ENCODE measurements around the gene PCSK4. TPM values are rescaled to one million over a fixed set of nuclear protein-coding genes. Genes with fewer than 3 reads are reported as not detected.

The PCSK4 gene
- total RNA-seq, 6 donors from 2014 or later, result 2.7 to 47.1 (median 6.8) TPM

DNA sequence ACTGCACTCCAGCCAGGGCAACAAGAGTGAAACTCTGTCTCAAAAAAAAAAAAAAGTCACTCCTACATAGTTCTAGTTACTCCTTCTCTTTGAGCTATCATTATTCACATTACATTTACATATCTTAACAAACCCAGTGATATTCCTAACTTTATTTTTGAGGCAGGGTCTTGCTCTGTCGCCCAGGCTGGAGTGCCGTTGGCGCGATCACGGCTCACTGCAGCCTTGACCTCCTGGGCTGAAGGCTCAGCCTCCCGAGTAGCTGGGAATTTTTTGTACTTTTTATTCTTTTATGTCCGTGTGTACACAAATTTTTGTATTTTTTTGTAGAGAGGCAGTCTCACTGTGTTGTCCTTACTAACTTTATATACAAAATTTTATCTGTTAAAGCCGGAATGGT, 52.5 kb downstream of the PCSK4 start:
- TF ChIP-seq POLR2AphosphoS5 (IDR thresholded peaks at IDR 0.05), result no peak
- DNase-seq, result peak in 1 of 2 donors; percentile 53
- peaks cover 36 to 64% (median 55%) of the 10 kb centered on the region in 4 donors for H3K36me3 ChIP-seq
- H3K27me3 ChIP-seq, result no peaks in the 10 kb centered on the region
- no peaks in the 10 kb centered on the region for H3K9me3 ChIP-seq
- peak overlapping the region in 3 of 4 donors; percentile 65 to 88 (median 76) for H3K4me3 ChIP-seq
- H3K4me1 ChIP-seq, result peaks cover 16 to 29% (median 22%) of the 10 kb centered on the region in 4 donors
- WGBS, 2 donors, result 55 to 66% methylated on average over 8 of the region's 8 CpGs
- ATAC-seq (ENCODE audit: low FRiP score in 2 of 2), result no peak
- H3K27ac ChIP-seq, result peak overlapping the region in 1 of 4 donors; percentile 95

DNA sequence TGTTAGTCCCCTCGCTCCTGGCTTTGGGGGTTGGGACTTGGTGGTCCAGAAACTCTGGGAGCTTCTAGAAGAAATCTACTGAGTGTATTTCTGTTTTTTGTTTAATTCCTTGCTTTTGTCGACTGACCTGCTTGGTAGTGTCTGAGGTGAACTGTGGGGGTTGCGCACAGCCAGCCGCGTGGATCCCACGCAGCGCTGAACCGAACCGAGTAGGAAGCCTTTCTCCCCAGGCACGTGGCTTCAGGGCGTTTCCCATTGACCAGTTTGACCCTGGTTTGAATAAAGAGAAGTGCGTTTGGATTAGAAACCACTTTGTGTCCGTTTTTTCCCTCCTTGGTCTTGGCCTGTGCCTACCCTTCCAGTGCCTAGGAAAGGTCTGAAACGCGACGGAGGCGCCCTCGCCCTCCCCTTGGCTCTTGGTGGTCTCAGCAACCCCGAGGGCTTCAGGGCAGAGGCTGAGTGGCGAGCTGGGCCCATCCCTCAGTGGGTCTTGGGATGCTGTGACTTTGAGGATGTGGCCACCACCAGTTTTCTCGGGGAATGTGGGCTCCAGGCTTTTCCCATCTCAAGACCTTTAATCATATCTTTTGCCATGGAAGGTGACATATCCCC, 54.7 kb downstream of the PCSK4 start:
- 87 to 92% methylated on average over 21 of the region's 21 CpGs for WGBS, 2 donors
- ATAC-seq (ENCODE audit: low FRiP score in 2 of 2) (no peak), DNase-seq (peak in 1 of 2 donors; percentile 65)
- peaks cover 16 to 23% (median 21%) of the 10 kb centered on the region in 4 donors for H3K4me1 ChIP-seq
- H3K4me3 ChIP-seq, result no peak overlapping the region
- no peaks in the 10 kb centered on the region for H3K27me3 ChIP-seq
- no peaks in the 10 kb centered on the region for H3K9me3 ChIP-seq
- no peak for TF ChIP-seq POLR2AphosphoS5 (IDR thresholded peaks at IDR 0.05)
- H3K36me3 ChIP-seq, result peaks cover 31 to 64% (median 56%) of the 10 kb centered on the region in 4 donors
- H3K27ac ChIP-seq, result no peak overlapping the region

DNA sequence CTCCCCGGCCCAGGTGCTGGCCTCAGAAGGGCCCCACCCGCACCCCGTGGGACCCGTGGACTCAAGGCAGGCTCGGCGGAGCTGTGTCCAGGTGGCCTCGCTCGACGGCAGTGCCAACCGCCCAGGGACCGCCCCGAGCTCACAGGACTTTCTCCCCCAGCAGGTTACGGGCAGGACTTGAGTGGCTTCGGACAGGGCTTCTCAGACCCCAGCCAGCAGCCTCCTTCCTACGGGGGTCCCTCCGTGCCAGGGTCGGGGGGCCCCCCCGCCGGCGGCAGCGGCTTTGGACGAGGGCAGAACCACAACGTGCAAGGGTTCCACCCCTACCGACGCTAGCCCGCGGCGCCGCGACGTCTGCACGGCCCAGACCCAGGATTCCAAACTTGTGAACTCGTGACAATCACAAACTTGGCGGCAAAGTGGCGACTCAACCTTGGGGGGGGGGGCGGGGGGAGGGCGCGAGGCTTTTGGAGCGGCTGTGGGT, 55.5 kb downstream of the PCSK4 start:
- H3K27ac ChIP-seq, result no peak overlapping the region
- DNase-seq (peak in 1 of 2 donors; percentile 88), ATAC-seq (ENCODE audit: low FRiP score in 2 of 2) (no peak)
- H3K27me3 ChIP-seq, result no peaks in the 10 kb centered on the region
- H3K36me3 ChIP-seq, result peaks cover 31 to 64% (median 55%) of the 10 kb centered on the region in 4 donors
- no peak overlapping the region for H3K4me3 ChIP-seq
- H3K9me3 ChIP-seq, result no peaks in the 10 kb centered on the region
- peaks cover 11 to 14% (median 13%) of the 10 kb centered on the region in 4 donors for H3K4me1 ChIP-seq
- 88 to 92% methylated on average over 26 to 31 of the region's 39 CpGs for WGBS, 2 donors
- TF ChIP-seq POLR2A (IDR thresholded peaks at IDR 0.05), result no peak
- TF ChIP-seq, protein P1, sequence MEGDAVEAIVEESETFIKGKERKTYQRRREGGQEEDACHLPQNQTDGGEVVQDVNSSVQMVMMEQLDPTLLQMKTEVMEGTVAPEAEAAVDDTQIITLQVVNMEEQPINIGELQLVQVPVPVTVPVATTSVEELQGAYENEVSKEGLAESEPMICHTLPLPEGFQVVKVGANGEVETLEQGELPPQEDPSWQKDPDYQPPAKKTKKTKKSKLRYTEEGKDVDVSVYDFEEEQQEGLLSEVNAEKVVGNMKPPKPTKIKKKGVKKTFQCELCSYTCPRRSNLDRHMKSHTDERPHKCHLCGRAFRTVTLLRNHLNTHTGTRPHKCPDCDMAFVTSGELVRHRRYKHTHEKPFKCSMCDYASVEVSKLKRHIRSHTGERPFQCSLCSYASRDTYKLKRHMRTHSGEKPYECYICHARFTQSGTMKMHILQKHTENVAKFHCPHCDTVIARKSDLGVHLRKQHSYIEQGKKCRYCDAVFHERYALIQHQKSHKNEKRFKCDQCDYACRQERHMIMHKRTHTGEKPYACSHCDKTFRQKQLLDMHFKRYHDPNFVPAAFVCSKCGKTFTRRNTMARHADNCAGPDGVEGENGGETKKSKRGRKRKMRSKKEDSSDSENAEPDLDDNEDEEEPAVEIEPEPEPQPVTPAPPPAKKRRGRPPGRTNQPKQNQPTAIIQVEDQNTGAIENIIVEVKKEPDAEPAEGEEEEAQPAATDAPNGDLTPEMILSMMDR (IDR thresholded peaks at IDR 0.05), result no peak
- no peak for TF ChIP-seq EP300 (IDR thresholded peaks at IDR 0.05)
- no peak for TF ChIP-seq POLR2AphosphoS5 (IDR thresholded peaks at IDR 0.05)

DNA sequence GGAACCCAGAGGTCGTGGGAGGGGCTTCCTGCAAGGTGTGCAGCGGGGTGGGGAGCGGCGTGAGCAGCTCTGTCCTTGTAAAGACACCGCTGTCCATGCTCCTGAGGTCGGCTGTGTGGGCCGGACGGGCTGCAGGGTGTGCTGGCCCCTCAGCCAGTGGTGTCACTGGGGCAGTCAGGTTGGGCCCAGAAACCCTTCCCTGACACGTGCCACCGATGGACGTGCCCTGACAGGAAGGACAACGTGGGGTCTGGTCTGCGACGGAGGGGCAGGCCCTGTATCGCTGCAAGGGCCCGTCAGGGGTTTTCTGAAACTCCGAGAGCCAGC, 56.1 kb downstream of the PCSK4 start:
- ATAC-seq (ENCODE audit: low FRiP score in 2 of 2) (no peak), DNase-seq (no peak)
- no peak overlapping the region for H3K4me3 ChIP-seq
- H3K9me3 ChIP-seq, result no peaks in the 10 kb centered on the region
- TF ChIP-seq, protein P1 (IDR thresholded peaks at IDR 0.05), result no peak
- 96% methylated on average over 17 of the region's 17 CpGs; no CpG with 5 or more reads in 1 of the 2 donors for WGBS, 2 donors
- peaks cover 31 to 68% (median 60%) of the 10 kb centered on the region in 4 donors for H3K36me3 ChIP-seq
- no peak overlapping the region for H3K27ac ChIP-seq
- no peaks in the 10 kb centered on the region for H3K27me3 ChIP-seq
- peaks cover 5 to 8% (median 7%) of the 10 kb centered on the region in 4 donors for H3K4me1 ChIP-seq

DNA sequence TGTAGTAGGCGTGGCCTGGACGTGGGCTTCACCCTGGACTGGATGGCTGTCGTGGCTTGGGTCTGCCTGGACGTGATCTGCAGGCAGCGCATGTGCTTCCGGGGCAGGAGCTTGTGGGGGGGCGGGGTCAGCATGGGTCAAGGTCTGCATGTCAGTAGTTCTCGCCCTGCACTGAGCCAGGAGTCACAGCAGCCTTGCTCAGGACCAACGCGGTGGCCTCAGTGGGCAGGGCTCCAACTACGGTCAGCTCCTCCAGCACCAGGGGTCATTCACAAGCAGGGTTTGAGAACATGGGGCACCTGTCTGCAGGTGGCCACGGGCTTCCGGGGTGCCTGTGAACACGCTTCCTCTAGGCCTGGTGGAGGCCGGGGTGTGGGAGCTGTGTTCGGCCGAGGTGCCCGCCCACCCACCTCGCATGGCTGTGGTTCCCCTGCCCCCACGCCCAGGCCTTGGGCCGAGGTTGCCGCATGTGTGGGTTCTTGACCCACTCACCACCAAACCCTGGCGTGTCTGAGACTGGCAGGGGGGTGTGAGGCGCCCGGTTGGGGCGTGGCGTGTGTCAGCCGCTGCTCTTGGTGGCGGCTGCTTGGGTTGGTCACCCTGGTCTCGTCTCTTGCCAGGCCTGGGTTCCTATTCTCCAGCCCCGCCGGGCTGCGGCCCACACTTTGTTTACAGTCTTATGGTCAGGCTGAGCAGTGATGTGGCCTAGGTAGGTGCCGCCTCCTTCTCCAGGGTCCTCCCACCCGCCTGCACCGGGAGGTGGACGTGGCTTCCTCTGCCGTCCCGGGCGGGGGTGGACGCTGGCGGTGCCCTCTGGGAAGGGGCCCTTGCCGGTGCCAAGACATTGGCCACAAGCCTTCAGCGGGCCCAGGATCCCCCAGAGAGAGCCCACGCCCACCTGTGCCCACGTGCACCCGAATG, 56.8 kb downstream of the PCSK4 start:
- no peaks in the 10 kb centered on the region for H3K9me3 ChIP-seq
- peaks cover 33 to 75% (median 65%) of the 10 kb centered on the region in 4 donors for H3K36me3 ChIP-seq
- ATAC-seq (ENCODE audit: low FRiP score in 2 of 2), result no peak
- H3K4me1 ChIP-seq, result peaks cover 4 to 6% (median 5%) of the 10 kb centered on the region in 4 donors
- TF ChIP-seq POLR2AphosphoS5 (IDR thresholded peaks at IDR 0.05) (no peak), EP300 (IDR thresholded peaks at IDR 0.05) (no peak), POLR2A (IDR thresholded peaks at IDR 0.05) (no peak)
- TF ChIP-seq, protein P1 (IDR thresholded peaks at IDR 0.05), result no peak
- DNase-seq, result peak in 1 of 2 donors; percentile 76
- no peaks in the 10 kb centered on the region for H3K27me3 ChIP-seq
- H3K4me3 ChIP-seq, result no peak overlapping the region
- 91 to 95% methylated on average over 8 to 30 of the region's 47 CpGs for WGBS, 2 donors
- H3K27ac ChIP-seq, result no peak overlapping the region

Measured in upper lobe of left lung (tissue), 6 donors.